ENCODE measurements around the gene MRPL52.
"Not testable (repeated sequence)": the region's sequence is repeated elsewhere in the genome, so short reads cannot be mapped to it uniquely, and the experiment has no call there.

MRPL52 gene

GRCh38 chr14:22812744-22813143 lies 16.9 kb upstream of the MRPL52 start:
- no peak for DNase-seq

- no peak for DNase-seq
Observed at GRCh38 chr14:22813145-22813544, 16.5 kb upstream of the MRPL52 start.

GRCh38 chr14:22814373-22814772 lies 15.3 kb upstream of the MRPL52 start:
- no peak for DNase-seq

- DNase-seq: no peak
Observed at GRCh38 chr14:22814941-22815713, 14.6 kb upstream of the MRPL52 start, which contains the start of gene SLC7A7. Gene SLC7A7, minus strand, starts transcription at chr14:22815435. Its CDS starts 2,037 bp downstream, at chr14:22813398.

- no peak for DNase-seq
Observed at GRCh38 chr14:22819151-22819988, 10.3 kb upstream of the MRPL52 start.

GRCh38 chr14:22820731-22821130 lies 9.0 kb upstream of the MRPL52 start:
- DNase-seq: no peak

GRCh38 chr14:22821193-22822015 lies 8.3 kb upstream of the MRPL52 start:
- no peak for DNase-seq

GRCh38 chr14:22822016-22822570 lies 7.6 kb upstream of the MRPL52 start:
- DNase-seq: no peak

GRCh38 chr14:22822571-22823098 lies 7.1 kb upstream of the MRPL52 start:
- peak; percentile 70 for DNase-seq

GRCh38 chr14:22824711-22825359 lies 4.9 kb upstream of the MRPL52 start:
- no peak for DNase-seq

GRCh38 chr14:22829076-22829660 lies 519 bp upstream of the MRPL52 start:
- not testable (repeated sequence) for DNase-seq

GRCh38 chr14:22830443-22831010 lies 840 bp downstream of the MRPL52 start:
- no peak for DNase-seq

GRCh38 chr14:22835505-22835904 lies 5.8 kb downstream of the MRPL52 start:
- DNase-seq: no peak

GRCh38 chr14:22836301-22837113 lies 6.8 kb downstream of the MRPL52 start, which contains the start of gene MMP14:
Gene MMP14, plus strand, starts transcription at chr14:22836585. Its CDS starts 233 bp downstream, at chr14:22836818.
- no peak for DNase-seq

GRCh38 chr14:22837114-22837749 lies 7.5 kb downstream of the MRPL52 start:
- no peak for DNase-seq

- DNase-seq: no peak
Observed at GRCh38 chr14:22837750-22838538, 8.3 kb downstream of the MRPL52 start.

GRCh38 chr14:22838631-22839041 lies 8.9 kb downstream of the MRPL52 start:
- no peak for DNase-seq

GRCh38 chr14:22839159-22839779 lies 9.6 kb downstream of the MRPL52 start:
- no peak for DNase-seq

Measured in NCI-H524 treated with DMSO at 0.1 percent for 48 hours (cell line).